Stimulated activated CD4-positive, alpha-beta T cell treated with anti-CD3 and anti-CD28 coated beads, TNF-alpha, amount 100 ng/mL, for 1 hour (primary cell): ENCODE results near the gene PCSK7.

Experiments used
- DNase-seq, 3 donors: peaks; one replicate each; pipeline ENCODE4 v3.0.0-alpha.2; 2020; ENCODE audit warnings: low read depth in 3 of 3, low spot score in 1 of 3

Gene PCSK7

DNA sequence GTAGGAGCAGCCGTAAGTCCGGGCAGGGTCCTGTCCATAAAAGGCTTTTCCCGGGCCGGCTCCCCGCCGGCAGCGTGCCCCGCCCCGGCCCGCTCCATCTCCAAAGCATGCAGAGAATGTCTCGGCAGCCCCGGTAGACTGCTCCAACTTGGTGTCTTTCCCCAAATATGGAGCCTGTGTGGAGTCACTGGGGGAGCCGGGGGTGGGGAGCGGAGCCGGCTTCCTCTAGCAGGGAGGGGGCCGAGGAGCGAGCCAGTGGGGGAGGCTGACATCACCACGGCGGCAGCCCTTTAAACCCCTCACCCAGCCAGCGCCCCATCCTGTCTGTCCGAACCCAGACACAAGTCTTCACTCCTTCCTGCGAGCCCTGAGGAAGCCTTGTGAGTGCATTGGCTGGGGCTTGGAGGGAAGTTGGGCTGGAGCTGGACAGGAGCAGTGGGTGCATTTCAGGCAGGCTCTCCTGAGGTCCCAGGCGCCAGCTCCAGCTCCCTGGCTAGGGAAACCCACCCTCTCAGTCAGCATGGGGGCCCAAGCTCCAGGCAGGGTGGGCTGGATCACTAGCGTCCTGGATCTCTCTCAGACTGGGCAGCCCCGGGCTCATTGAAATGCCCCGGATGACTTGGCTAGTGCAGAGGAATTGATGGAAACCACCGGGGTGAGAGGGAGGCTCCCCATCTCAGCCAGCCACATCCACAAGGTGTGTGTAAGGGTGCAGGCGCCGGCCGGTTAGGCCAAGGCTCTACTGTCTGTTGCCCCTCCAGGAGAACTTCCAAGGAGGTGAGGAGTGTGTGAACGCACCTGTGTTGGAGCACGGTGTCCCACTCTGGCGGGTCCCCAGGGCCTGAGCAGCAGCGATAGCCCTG lies 32.6 kb downstream of the PCSK7 start, which contains the start of gene TAGLN:
Gene TAGLN (plus strand): TSS at position 318 of the 863 bp plus-strand sequence. CDS start 3,644 bp downstream, outside the sequence.
- DNase-seq, result no peak

DNA sequence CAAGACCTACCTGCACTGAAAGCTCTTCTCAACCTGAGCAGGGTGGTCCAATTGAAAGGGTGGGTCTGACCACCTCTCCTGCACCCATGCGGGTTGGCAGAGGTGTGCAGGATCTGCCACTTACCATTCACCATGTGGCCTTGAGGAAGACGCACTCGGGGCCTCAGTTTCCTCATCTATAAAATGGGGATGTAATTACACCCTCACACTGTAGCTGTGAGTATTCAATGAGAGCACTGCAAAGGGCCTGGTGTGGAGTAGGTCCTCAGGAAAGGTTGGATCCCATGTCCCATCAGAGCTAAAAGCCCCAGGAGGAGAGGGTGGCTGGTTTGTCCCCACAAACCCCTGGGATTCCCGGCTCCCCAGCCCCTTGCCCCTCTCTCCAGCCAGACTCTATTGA lies 33.3 kb downstream of the PCSK7 start:
- no peak for DNase-seq

GRCh38 chr11:117197516-117198456 lies 34.1 kb downstream of the PCSK7 start:
- no peak for DNase-seq

DNA sequence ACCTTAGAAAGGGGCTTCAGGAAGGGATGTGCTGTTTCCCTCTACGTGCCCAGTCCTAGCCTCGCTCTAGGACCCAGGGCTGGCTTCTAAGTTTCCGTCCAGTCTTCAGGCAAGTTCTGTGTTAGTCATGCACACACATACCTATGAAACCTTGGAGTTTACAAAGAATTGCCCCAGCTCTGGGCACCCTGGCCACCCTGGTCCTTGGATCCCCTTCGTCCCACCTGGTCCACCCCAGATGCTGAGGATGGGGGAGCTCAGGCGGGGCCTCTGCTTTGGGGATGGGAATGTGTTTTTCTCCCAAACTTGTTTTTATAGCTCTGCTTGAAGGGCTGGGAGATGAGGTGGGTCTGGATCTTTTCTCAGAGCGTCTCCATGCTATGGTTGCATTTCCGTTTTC lies 34.9 kb downstream of the PCSK7 start:
- no peak for DNase-seq

GRCh38 chr11:117195761-117196160 lies 36.1 kb downstream of the PCSK7 start:
- no peak for DNase-seq

DNA sequence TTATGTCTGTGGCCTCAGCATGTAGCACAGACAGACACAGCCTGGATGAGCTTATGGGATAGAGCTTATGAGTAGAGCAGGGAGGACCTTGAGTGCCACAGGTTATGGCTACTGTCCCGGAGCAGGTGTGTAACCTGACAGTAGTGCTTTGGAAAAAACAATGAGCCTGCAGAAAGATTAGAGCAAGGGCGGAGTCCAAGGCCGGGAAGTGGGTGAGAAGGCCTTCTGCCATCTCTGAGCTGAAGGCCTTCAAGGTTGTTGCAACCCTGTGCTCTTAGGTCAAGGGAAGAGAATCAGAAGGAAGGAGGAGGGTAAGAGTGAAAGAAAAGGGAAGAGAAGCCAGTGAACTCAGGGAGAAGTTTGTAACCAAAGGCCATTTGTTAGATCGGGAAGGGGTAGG lies 36.6 kb downstream of the PCSK7 start:
- no peak for DNase-seq

DNA sequence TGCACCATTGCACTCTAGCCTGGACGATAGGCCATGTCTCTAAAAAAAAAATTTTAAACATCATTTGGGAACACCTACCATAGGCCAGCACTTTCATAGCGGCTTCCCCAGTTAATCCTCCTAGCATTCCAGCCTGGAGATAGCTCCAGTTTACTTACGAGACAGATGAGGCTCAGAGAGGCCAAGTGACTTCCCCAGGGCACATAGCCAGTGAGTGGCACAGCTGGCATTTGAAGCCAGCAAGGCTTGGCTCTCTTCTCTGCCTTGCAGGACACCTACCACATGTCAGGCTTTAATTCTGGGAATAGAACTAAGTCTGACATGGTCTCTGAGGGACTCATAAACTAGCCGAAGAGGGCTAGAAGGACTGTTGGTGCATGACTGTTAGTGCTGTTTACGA lies 37.6 kb downstream of the PCSK7 start:
- no peak for DNase-seq

DNA sequence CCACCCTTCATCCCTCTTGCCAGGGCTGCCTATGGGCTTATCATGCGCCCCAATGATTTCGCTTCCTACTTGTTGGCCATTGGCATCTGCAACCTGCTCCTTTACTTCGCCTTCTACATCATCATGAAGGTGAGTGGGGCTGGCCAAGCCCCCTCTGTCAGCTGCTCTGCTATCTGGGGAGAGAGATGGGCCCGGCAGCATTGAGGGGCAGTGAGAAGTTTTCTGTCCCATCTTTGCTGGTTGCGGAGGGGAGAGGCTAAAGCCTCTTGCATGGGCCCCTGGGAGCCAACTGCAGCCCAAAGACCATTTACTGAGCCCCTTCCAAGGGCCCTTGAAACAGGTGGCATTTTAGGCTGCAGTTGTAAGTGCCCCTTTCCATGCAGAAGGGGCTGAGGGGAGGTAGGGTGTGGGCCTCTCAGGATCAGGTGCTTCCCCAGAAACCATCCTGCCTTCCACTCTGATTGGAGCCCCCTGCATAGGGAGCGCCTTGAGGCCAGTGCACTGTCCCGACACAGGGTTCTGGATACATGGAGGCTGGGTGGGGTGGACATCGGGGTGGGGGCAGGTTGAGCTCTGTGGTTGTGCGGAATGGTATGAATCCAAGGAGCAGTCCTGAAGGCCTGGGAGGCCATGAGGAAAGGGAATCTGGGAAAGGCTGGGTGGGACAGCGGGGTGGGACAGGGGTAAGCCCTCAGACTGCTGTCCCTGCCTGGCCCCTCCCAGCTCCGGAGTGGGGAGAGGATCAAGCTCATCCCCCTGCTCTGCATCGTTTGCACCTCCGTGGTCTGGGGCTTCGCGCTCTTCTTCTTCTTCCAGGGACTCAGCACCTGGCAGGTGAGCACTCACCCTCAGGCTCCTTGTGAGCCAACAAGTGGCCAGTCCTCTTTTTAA lies 38.5 kb downstream of the PCSK7 start:
- DNase-seq, result no peak

DNA sequence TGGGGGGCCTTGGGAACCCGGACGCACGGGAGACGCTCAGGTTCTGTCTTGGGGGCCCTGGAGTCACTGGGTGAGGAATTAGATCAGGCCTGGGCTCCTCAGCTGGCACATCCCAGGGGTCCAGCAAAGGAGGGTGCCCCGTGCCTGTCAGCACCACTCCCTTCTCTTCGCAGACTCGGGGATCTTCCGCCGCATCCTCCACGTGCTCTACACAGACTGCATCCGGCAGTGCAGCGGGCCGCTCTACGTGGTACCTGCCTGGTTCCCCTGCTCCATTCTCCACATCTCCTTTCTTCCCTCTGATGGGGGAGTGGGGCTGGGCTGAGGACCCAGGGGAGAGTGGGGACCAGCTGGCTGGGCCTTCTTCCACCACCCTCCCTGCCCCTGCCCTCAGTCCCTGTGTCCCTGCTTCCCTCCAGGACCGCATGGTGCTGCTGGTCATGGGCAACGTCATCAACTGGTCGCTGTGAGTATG lies 39.4 kb downstream of the PCSK7 start:
- no peak for DNase-seq

DNA sequence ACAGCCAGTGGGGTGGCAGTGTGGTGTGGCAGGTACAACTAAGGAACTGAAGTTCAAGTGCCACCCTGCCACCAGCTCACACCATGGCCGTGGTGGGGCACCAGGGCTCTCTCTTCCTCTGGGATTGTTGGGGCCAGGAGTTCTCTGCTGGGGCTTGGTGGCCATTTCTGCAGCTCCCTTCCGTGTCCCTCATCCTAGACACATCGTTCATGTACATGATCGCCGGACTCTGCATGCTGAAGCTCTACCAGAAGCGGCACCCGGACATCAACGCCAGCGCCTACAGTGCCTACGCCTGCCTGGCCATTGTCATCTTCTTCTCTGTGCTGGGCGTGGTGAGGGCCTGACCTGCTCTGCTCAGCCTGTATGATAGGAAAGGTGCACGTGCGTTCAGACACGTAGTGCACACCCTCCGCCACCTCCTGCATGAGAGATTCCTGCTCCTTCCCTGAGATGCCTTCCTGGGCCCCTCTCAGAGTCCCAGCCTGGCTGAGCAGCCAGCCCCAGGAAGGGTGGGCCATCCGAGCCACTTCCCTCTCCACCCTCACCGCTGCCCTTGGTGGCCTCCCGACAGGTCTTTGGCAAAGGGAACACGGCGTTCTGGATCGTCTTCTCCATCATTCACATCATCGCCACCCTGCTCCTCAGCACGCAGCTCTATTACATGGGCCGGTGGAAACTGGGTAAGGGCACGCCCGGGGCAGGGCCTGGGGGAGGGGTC lies 40.0 kb downstream of the PCSK7 start:
- no peak for DNase-seq

GRCh38 chr11:117189941-117190544 lies 41.8 kb downstream of the PCSK7 start:
- DNase-seq, result no peak

DNA sequence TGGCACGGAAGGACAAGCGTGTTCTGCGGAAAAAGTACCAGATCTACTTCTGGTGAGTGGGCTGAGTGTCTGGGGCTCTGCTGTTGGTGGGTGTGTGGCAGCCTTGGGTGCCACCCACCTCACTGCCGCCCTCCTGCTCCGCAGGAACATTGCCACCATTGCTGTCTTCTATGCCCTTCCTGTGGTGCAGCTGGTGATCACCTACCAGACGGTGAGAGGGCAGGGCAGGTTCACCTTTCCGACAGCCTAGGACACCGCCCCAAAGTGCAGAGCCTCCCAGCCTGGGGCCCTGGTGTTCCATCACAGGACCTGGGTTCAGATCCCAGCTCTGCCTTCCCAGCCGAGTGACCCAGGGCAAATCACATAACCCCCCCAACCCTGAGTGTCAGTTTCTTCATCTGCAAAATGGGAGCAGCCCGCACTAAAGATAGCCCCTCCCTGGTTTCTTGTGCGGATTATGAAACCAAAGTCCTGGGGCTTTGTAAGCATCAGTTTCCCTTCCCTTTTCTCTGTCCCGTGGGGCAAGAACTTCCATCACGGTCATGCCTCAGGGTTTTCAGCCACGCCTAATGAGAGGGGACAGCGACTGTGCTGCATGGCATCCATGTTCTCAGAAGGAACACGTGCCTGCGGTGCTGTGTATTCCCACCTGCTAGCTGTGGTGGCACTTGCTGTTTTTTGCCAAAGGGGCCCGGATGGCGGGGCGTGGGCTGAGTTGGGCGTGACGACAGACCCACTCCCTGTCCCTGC lies 42.5 kb downstream of the PCSK7 start:
- no peak for DNase-seq

GRCh38 chr11:117188620-117189081 lies 43.2 kb downstream of the PCSK7 start:
- no peak for DNase-seq

- no peak for DNase-seq
Measured at GRCh38 chr11:117187799-117188481, 43.9 kb downstream of the PCSK7 start.

- DNase-seq, result no peak
Measured at GRCh38 chr11:117187428-117187798, 44.5 kb downstream of the PCSK7 start.

GRCh38 chr11:117187007-117187406 lies 44.9 kb downstream of the PCSK7 start:
- DNase-seq, result no peak

GRCh38 chr11:117186431-117186761 lies 45.5 kb downstream of the PCSK7 start:
- no peak for DNase-seq

GRCh38 chr11:117185736-117186430 lies 46.0 kb downstream of the PCSK7 start:
- DNase-seq, result no peak
